ENCODE results near the gene TXNDC11. TPM values are rescaled to one million over a fixed set of nuclear protein-coding genes. Genes with fewer than 3 reads are reported as not detected.

TXNDC11 gene
- total RNA-seq, 1 experiment from 2014 or later: 11.1 TPM

DNA sequence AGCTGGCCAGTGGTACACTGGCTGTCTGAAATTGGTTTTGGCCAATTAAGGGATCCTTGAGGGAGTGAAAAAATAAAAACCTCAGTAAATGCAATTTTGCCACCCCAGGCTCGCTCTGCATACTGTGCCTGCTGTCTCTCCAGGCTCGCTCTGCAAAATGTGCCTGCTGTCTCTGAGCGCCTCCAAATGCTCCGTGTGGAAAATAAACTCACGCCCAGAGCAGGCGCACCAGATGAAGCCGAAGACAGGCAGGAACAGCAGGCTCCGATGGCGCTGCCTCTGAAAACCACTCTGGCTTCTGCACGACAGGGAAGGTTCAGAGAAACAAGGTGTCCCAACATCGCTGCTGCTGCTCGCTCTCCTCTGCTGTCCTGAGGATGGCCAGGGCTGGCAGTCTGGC, 45.3 kb downstream of the TXNDC11 start:
- no peaks in the 10 kb centered on the region for H3K27me3 Mint-ChIP-seq (ENCODE audit: low read depth)
- no peak for ATAC-seq
- no peak for DNase-seq (ENCODE audit: low spot score)
- ChIA-PET CTCF (interaction anchor here (0.9 to 1.8 kb wide), 5 partner anchors 10 to 371 kb away, joined by 3 to 15 read pairs (median 4); no protein-coding TSS in a partner anchor), POLR2A (no interaction called here)
- no peaks in the 10 kb centered on the region for H3K9me3 Mint-ChIP-seq
- H3K27ac Mint-ChIP-seq: no peak overlapping the region
- peaks cover 17% of the 10 kb centered on the region; the same call in 1 of the 2 replicates for H3K36me3 Mint-ChIP-seq
- H3K4me1 Mint-ChIP-seq: no peaks in the 10 kb centered on the region
- H3K4me3 Mint-ChIP-seq: no peak overlapping the region
- no peak for TF ChIP-seq SMAD4 (CRISPR knock-in tag; IDR thresholded peaks at IDR 0.05)
- TF ChIP-seq NR3C1 (CRISPR knock-in tag; conservative IDR thresholded peaks at IDR 0.05; ENCODE audit: low read depth): no peak
- TF ChIP-seq, protein P1, sequence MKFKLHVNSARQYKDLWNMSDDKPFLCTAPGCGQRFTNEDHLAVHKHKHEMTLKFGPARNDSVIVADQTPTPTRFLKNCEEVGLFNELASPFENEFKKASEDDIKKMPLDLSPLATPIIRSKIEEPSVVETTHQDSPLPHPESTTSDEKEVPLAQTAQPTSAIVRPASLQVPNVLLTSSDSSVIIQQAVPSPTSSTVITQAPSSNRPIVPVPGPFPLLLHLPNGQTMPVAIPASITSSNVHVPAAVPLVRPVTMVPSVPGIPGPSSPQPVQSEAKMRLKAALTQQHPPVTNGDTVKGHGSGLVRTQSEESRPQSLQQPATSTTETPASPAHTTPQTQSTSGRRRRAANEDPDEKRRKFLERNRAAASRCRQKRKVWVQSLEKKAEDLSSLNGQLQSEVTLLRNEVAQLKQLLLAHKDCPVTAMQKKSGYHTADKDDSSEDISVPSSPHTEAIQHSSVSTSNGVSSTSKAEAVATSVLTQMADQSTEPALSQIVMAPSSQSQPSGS (CRISPR knock-in tag; IDR thresholded peaks at IDR 0.05; ENCODE audit: borderline replicate concordance, low read depth): no peak
- no peak for TF ChIP-seq GTF2I (CRISPR knock-in tag; conservative IDR thresholded peaks at IDR 0.05)
- TF ChIP-seq ZBTB21 (CRISPR knock-in tag; IDR thresholded peaks at IDR 0.05; ENCODE audit: borderline replicate concordance): no peak
- TF ChIP-seq TP53 (CRISPR knock-in tag; IDR thresholded peaks at IDR 0.05): no peak
- TF ChIP-seq RORB (CRISPR knock-in tag; IDR thresholded peaks at IDR 0.05): no peak
- TF ChIP-seq, protein P2, sequence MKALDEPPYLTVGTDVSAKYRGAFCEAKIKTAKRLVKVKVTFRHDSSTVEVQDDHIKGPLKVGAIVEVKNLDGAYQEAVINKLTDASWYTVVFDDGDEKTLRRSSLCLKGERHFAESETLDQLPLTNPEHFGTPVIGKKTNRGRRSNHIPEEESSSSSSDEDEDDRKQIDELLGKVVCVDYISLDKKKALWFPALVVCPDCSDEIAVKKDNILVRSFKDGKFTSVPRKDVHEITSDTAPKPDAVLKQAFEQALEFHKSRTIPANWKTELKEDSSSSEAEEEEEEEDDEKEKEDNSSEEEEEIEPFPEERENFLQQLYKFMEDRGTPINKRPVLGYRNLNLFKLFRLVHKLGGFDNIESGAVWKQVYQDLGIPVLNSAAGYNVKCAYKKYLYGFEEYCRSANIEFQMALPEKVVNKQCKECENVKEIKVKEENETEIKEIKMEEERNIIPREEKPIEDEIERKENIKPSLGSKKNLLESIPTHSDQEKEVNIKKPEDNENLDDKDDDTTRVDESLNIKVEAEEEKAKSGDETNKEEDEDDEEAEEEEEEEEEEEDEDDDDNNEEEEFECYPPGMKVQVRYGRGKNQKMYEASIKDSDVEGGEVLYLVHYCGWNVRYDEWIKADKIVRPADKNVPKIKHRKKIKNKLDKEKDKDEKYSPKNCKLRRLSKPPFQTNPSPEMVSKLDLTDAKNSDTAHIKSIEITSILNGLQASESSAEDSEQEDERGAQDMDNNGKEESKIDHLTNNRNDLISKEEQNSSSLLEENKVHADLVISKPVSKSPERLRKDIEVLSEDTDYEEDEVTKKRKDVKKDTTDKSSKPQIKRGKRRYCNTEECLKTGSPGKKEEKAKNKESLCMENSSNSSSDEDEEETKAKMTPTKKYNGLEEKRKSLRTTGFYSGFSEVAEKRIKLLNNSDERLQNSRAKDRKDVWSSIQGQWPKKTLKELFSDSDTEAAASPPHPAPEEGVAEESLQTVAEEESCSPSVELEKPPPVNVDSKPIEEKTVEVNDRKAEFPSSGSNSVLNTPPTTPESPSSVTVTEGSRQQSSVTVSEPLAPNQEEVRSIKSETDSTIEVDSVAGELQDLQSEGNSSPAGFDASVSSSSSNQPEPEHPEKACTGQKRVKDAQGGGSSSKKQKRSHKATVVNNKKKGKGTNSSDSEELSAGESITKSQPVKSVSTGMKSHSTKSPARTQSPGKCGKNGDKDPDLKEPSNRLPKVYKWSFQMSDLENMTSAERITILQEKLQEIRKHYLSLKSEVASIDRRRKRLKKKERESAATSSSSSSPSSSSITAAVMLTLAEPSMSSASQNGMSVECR (CRISPR knock-in tag; IDR thresholded peaks at IDR 0.05; ENCODE audit: borderline replicate concordance): no peak
- no peak for TF ChIP-seq SOX15 (CRISPR knock-in tag; IDR thresholded peaks at IDR 0.05)
- no peak for TF ChIP-seq HMGA2 (CRISPR knock-in tag; IDR thresholded peaks at IDR 0.05)
- TF ChIP-seq, protein P3, sequence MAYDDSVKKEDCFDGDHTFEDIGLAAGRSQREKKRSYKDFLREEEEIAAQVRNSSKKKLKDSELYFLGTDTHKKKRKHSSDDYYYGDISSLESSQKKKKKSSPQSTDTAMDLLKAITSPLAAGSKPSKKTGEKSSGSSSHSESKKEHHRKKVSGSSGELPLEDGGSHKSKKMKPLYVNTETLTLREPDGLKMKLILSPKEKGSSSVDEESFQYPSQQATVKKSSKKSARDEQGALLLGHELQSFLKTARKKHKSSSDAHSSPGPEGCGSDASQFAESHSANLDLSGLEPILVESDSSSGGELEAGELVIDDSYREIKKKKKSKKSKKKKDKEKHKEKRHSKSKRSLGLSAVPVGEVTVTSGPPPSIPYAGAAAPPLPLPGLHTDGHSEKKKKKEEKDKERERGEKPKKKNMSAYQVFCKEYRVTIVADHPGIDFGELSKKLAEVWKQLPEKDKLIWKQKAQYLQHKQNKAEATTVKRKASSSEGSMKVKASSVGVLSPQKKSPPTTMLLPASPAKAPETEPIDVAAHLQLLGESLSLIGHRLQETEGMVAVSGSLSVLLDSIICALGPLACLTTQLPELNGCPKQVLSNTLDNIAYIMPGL (CRISPR knock-in tag; IDR thresholded peaks at IDR 0.05): no peak
- no peak for TF ChIP-seq ZNF232 (CRISPR knock-in tag; IDR thresholded peaks at IDR 0.05)

DNA sequence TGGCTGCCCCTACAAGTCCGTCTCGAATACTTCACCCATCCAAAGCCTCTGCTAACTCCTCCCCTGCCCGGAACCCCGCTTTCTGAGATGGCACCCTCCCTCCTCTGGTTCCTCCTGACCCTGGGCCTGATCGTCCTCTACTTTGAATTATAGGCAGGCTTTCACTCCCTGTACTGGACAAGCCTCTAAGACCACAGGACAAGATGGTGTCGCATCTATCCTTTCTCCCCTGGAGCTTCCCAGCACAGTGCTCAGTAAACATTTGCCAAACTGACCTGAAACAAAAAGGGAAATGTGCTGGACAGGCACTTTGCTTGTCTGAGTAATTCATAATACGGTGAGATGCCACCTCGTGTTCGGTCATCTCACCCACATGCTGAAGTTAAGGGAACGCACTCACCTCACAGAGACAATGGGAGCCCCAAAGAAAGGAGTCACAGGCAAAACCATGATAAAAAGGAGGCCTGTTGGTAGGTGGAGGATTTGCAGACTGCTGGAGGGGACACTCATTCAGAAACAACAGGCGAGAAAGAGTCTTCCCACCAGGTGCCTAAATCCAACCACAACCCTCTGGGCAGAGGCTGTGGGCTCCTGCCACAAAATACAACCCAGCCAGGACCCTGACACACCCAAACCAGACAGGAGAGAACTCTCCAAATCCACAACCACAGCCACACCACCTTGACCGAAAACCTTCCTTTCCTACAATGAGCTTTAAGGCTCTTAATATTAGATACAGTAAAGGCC, 46.2 kb downstream of the TXNDC11 start:
- CTCF ChIA-PET: interaction anchor here (1.5 kb wide), 1 partner anchor 300 kb away, joined by 7 read pairs; no protein-coding TSS in a partner anchor
- H3K36me3 Mint-ChIP-seq: peaks cover 19% of the 10 kb centered on the region; the same call in 1 of the 2 replicates
- no peaks in the 10 kb centered on the region for H3K9me3 Mint-ChIP-seq
- TF ChIP-seq NFYB (CRISPR knock-in tag; conservative IDR thresholded peaks at IDR 0.05; ENCODE audit: low read depth): no peak
- TF ChIP-seq FOXK1 (CRISPR knock-in tag; IDR thresholded peaks at IDR 0.05): no peak
- TF ChIP-seq, protein P4, sequence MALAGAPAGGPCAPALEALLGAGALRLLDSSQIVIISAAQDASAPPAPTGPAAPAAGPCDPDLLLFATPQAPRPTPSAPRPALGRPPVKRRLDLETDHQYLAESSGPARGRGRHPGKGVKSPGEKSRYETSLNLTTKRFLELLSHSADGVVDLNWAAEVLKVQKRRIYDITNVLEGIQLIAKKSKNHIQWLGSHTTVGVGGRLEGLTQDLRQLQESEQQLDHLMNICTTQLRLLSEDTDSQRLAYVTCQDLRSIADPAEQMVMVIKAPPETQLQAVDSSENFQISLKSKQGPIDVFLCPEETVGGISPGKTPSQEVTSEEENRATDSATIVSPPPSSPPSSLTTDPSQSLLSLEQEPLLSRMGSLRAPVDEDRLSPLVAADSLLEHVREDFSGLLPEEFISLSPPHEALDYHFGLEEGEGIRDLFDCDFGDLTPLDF (CRISPR knock-in tag; IDR thresholded peaks at IDR 0.05): no peak
- ATAC-seq (no peak), DNase-seq (ENCODE audit: low spot score) (no peak)
- POLR2A ChIA-PET: no interaction called here
- H3K4me1 Mint-ChIP-seq: no peaks in the 10 kb centered on the region
- no peak overlapping the region for H3K4me3 Mint-ChIP-seq
- H3K27me3 Mint-ChIP-seq (ENCODE audit: low read depth): no peaks in the 10 kb centered on the region
- peak overlapping the region; percentile 24; the same call in 1 of the 2 replicates for H3K27ac Mint-ChIP-seq
